Measurements from ENCODE around the gene FGGY.

The FGGY gene

DNA sequence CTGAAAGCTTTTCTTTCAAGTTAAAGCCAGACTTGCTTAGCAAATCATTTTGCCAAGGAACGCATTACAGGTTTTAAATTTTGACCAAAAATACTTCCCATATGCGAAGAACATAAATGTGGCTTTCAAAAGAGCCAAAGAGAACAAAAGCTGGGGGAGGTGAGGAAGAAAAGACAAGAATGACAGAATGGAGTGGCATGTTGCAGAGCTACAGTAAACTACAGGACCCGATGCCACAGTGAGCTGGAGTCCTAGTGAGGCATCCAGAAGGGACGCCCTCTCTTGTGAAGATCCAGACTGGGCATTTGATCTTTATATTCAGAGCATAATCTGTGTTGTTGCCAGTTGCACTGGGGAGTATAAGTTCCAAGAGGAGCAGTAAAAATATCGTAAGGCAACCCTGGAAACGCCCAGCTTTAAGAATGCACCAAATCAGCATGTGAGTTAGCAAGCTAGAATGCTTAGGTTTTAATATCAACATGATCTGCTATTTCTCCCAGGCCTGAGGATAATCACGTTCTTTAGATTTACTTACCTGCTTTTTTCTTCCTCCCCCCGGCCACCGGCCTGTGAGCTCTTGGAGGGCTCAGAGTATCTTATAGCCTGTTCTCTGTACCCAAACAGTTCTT is 469.4 kb downstream of the FGGY start:
- no peak for DNase-seq (ENCODE audit: low spot score)

- no peak for DNase-seq (ENCODE audit: low spot score)
These were observed 470.2 kb downstream of the FGGY start for GRCh38 chr1:59767119-59767518.

GRCh38 chr1:59768792-59769735 is 472.2 kb downstream of the FGGY start:
- DNase-seq (ENCODE audit: low spot score): no peak

GRCh38 chr1:59769736-59770095 is 472.8 kb downstream of the FGGY start:
- DNase-seq (ENCODE audit: low spot score): no peak

- no peak for DNase-seq (ENCODE audit: low spot score)
These were observed 474.5 kb downstream of the FGGY start for GRCh38 chr1:59771361-59771760.

DNA sequence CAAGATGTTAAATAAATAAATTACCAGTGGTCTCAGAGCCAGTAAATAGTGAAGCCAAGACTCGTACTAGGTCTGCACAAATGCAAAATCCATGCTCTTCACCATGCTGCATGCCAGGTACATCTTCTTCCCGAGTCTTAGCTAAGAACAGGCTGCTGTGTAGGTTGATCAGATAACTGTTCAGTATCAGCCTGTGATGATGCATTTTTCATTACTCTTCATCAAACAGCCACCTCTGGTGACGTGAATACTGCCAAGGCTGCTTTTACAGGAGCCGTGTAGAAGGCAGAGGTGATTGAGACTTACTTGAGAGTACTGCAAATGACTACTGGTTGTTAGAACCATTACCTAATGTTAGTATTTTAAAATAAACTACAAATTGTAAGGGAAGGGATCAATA is 478.6 kb downstream of the FGGY start:
- DNase-seq (ENCODE audit: low spot score): no peak

- no peak for DNase-seq (ENCODE audit: low spot score)
These were observed 480.3 kb downstream of the FGGY start for GRCh38 chr1:59776960-59777852.

DNA sequence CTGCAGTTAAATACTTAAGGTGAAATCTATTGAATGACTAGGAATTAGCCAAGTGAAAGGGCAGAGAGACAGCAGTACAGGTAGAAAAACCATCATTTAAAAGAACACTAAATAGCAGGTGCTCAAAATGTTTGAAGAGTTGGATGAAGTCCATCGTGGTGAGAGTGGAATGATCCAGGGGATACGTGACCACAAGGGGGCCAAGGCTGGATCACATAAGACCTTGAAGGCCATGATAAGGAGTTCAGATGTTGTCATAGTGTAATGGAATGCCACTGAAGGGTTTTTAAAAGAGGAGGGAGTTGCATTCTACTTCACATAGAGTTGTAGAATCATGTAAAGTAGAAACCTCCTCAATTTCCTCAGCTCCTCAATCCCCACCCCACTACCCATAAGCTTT is 483.1 kb downstream of the FGGY start:
- DNase-seq (ENCODE audit: low spot score): no peak

GRCh38 chr1:59788825-59789224 is 491.9 kb downstream of the FGGY start:
- no peak for DNase-seq (ENCODE audit: low spot score)

DNA sequence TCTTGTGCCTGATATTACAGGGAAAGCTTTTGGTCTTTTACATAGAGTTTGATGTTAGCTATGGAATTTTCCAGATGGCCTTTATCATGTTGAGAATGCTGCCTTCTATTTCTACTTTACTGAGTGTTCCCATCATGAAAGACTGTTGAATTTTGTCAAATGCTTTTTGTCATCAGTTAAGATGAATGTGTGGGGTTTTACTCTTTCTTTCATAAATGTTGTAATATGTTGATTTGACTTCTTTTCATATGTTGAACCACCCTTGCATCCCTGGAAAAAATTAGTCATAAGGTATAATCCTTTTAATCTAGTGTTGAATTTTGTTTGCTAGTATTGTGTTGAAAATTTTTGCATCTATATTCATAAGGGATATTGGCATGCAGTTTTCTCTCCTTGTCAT is 501.7 kb downstream of the FGGY start:
- DNase-seq (ENCODE audit: low spot score): no peak

DNA sequence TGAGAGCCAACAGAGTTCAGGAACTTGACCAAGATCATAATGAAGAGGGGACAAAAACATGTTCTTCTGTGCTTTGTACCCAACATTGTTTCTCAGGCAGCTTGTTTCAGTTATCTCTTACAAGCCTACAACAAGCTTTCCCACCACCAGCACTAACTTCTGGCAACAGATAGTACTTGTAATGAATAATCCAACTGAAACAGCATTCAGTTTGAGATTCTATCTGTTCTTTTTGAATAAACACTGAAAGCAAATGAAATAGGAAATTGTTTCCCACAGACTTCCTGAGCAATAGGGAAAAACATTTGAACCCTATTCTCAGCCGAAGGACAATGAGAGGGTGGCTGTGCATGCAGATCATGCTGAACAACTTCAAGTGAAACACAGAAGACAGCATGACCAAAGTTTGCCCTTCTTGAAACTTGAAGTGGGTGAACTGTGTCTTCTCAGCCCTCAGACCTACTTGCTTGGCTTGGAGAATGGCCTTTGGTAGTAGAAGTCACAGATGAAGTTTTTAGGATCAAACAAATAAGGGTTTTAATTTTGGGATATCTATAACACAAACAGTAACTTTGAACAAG is 506.7 kb downstream of the FGGY start:
- no peak for DNase-seq (ENCODE audit: low spot score)

DNA sequence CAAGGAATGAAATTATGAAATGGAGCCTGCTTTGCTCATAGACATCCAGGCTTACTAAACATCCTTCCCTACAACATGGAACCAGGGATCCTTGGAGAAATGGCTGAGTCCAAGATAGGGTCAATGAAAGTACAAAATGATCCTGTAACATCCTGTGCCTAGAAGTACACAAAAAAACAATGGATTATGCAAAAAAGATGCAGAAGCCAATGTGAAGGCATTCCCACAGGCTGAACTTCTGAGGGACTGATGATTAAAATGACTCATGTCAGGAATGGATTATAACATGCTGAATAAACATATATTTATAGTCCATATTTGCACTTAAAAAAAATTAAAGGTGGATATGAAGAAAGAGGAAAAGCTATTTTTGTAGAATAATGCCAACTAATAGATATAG is 507.4 kb downstream of the FGGY start:
- no peak for DNase-seq (ENCODE audit: low spot score)

GRCh38 chr1:59805554-59805953 is 508.7 kb downstream of the FGGY start:
- no peak for DNase-seq (ENCODE audit: low spot score)

All from hematopoietic multipotent progenitor cell treated with erythropoietin and hydrocortisone succinate and interleukin-3 and kit ligand, for 15 days (in vitro differentiated cells).